Upper lobe of left lung (tissue), 4 donors: Measurements from ENCODE around the gene MYLK.

Experiments used
- EP300 ChIP-seq, 4 donors: sonication (generic); formaldehyde crosslinking; IDR thresholded peaks; one replicate each; pipeline ENCODE4 v1.5.1; 2017; ENCODE audit warnings: antibody characterized with exemption in 4 of 4, control low read depth in 2 of 4
- POLR2A ChIP-seq, 4 donors: fragments of 450-650 bp; IDR thresholded peaks; one replicate each; pipeline ENCODE4 v1.5.1; 2016 to 2017; ENCODE audit warnings: antibody characterized with exemption in 4 of 4, mild to moderate bottlenecking in 2 of 4
- POLR2AphosphoS5 ChIP-seq, 2 donors: sonication (generic); formaldehyde crosslinking; IDR thresholded peaks; one replicate each; pipeline ENCODE4 v1.5.1; 2017; ENCODE audit warnings: antibody characterized with exemption in 2 of 2
- TF ChIP-seq, protein P1 (sequence below), 6 experiments: fragments of 450-650 bp in 4 of 6; fragments of 200-600 bp in 2 of 6; sonication (generic) in 2 of 6; IDR thresholded peaks; one replicate each; pipeline ENCODE4 v1.5.1; 2016 to 2019; ENCODE audit warnings: antibody characterized with exemption in 6 of 6

DNA sequence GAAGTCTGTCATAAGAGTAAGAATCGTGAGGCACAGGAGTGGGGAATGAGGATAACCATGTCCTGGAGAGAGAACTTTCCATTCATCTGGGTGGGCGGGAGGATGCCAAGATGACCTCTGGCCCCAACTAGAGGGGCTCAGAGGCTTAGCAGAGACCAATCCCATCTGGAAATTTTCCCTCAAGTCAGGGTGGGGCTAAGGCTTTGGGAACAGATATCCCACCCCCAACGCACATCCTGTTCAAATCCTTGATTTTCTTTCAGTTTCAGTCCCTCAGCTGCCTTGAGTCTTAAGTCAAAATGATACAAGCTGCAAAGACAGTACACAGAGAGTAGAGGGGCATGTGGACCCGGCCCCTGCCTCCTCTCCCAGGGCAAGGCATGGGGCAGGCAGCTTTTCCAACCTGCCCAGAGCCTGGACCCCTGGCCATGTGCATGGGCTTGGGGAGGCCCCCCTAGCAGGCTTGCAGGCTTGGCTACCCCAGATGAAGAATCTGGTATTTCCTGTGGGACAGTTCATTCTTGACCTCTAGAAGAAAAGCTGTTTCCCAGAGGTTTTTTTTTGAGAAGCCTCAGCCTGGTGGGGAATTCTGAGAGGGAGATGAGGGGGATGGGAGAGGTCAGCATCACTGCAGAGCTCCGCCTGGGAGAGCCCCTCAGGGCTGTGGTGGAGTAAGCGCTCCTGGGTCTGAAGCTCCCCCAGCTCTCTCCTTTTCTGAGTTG lies 189.6 kb downstream of the MYLK start:
- TF ChIP-seq, protein P1, sequence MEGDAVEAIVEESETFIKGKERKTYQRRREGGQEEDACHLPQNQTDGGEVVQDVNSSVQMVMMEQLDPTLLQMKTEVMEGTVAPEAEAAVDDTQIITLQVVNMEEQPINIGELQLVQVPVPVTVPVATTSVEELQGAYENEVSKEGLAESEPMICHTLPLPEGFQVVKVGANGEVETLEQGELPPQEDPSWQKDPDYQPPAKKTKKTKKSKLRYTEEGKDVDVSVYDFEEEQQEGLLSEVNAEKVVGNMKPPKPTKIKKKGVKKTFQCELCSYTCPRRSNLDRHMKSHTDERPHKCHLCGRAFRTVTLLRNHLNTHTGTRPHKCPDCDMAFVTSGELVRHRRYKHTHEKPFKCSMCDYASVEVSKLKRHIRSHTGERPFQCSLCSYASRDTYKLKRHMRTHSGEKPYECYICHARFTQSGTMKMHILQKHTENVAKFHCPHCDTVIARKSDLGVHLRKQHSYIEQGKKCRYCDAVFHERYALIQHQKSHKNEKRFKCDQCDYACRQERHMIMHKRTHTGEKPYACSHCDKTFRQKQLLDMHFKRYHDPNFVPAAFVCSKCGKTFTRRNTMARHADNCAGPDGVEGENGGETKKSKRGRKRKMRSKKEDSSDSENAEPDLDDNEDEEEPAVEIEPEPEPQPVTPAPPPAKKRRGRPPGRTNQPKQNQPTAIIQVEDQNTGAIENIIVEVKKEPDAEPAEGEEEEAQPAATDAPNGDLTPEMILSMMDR (IDR thresholded peaks at IDR 0.05): no peak
- no peak for TF ChIP-seq EP300 (IDR thresholded peaks at IDR 0.05)
- no peak for TF ChIP-seq POLR2A (IDR thresholded peaks at IDR 0.05)
- TF ChIP-seq POLR2AphosphoS5 (IDR thresholded peaks at IDR 0.05): no peak
